ELR (cell line): ENCODE measurements around the gene LGMN.
"Not testable (repeated sequence)": the region's sequence is repeated elsewhere in the genome, so short reads cannot be mapped to it uniquely, and the experiment has no call there.

Experiments used
- DNase-seq: peaks from one replicate; pipeline ENCODE4 v3.0.0-alpha.2; 2015; ENCODE audit warnings: low read depth

Gene LGMN

GRCh38 chr14:92748259-92749016 lies at the start of gene LGMN:
Gene LGMN (minus strand): TSS chr14:92748627. CDS start chr14:92732786, 15,841 bp downstream.
- DNase-seq, result peak; percentile 95

- DNase-seq, result peak; percentile 13
Measured at GRCh38 chr14:92794961-92795360, 46.5 kb upstream of the LGMN start.

- peak; percentile 29 for DNase-seq
Measured at GRCh38 chr14:92794547-92794941, 46.1 kb upstream of the LGMN start.

- DNase-seq, result peak; percentile 99
Measured at GRCh38 chr14:92793709-92794546, 45.5 kb upstream of the LGMN start, which contains the start of gene GOLGA5. Gene GOLGA5 (plus strand): TSS chr14:92794305. CDS start chr14:92797438, 3,133 bp downstream.

GRCh38 chr14:92792885-92793284 lies 44.5 kb upstream of the LGMN start:
- peak; percentile 17 for DNase-seq

DNA sequence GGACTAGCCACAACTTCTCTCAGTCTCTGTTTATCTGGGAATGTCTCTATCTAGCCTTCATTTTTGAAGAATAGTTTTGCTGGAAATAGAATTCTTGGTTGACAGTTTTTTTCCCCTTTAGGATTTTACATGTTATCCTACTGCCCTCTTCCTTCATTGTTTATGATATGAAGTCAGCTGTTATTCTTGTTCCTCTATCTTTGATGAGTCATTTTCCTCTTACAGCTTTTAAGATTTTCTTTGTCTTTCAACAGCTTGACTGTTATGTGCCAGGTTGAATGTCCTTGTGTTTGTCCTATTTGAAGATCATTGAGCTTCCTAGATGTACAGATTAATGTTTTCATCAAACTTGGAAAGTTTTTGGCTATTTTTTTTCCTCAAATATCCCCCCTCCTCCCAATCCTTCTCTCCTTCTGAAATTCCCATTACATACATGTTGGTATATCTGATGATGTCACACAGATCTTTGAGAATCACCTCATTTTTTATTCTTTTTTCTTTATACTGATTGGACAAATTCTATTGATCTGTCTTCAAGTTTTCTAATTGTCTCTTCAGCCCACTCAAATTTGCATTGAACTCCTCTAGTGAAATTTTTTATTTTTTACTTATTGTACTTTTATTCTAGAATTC lies 41.1 kb upstream of the LGMN start:
- peak; percentile 53 for DNase-seq

GRCh38 chr14:92787554-92787953 lies 39.1 kb upstream of the LGMN start:
- no peak for DNase-seq

DNA sequence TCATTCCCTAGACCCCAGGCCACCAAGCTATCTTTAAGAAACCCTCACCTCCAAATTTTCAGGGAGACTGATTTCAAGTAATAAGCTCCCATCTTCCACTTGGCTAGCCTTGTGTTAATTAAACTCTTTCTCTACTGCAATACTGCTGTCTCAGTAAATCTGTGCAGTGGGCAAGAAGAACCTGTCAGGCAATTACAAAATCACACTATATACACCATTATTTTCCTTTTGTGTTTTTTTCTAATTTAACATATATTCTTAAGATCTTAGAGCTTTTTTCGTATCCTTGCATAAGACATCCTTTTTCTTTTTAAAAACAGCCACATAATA lies 38.0 kb upstream of the LGMN start:
- DNase-seq, result no peak

DNA sequence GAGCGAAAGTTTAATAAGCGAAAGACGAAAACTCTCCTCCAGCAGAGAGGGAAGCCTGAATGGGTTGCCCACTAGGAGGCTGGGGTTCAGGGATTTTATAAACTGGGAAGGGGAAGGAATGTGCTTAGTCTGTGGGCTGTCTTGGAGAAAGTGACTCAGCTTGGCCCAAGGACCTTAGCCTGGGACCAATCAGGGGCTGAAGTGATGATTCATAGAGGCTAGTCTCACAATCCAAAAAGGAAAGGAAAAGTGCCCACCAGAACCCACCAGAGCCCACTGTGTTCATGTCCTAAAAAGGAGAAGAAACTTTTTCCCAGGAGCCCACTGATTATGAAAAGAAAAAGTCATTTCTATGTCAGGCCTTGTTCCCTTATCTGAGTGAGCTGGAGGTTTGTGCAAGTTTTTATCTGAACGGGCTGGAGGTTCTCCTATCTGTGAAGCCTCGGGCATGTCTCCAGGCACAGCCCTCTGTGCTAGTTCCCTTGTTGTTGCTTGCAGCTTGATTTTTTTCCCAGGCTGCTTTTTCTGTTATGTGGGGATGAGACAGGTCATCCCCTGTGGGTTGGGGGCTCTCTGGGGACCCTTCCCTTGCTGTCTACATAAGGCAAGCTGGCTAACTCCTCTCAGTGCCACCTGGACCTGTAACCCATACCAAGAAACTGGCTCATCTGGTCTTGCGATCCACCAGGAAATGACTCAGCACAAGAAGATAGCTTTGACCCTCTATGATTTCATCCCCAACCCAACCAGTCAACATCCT lies 37.4 kb upstream of the LGMN start:
- DNase-seq, result peak; percentile 92

GRCh38 chr14:92783813-92784431 lies 35.5 kb upstream of the LGMN start:
- DNase-seq, result peak; percentile 78

DNA sequence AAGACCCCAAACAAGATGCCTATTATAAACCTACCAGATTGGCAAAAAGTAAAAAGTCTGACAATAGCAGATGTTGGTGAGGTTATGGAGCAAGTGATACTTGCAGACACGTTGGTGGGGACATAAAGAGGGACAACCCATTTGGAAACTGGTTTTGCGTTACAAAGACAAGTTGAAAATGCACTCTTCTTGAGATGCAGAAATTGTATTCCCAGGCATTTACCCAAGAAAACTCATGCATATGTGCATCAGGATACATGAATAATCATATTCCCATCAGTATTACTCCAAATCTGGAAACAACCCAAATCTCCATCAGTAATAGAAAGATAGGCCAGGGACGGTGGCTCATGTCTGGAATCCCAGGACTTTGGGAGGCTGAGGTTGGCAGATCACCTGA lies 32.9 kb upstream of the LGMN start:
- no peak for DNase-seq

DNA sequence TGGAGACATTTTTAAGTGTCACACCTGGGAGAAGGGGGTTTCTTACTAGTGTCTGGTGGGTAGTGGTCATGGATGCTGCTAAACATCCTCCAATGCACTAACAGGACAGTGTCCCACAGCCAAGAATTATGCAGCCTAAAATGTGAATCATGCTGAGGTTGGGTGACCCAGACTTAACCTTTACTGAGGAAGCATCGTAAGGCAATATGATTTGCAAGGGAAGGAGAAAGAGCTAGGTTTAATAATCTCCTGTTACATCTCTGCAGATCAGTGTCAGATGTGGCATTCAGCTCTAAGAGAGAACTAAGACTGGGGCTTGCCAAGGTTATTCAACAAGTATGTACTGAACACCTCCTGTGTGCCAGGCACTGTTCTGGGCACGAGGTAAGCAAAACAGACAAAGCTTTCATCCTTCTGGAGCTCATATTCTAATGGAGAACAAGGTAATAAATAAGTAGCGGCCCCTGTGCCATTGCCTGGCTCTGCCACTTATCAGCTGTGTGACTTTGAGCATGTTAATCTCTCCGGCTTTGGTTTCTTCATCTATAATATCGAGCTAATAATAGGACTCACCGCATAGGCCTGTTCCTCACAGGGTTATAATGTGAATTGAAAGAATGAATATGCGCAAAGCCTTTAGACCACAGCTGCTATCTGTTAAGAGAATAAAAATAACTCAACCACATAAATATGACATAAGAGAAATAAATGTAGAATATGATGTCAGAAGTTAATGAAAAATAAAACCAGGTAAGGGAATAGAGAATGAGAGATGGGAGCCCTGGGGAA lies 32.2 kb upstream of the LGMN start:
- DNase-seq, result peak; percentile 70

- DNase-seq, result peak; percentile 32
Measured at GRCh38 chr14:92778868-92779565, 30.6 kb upstream of the LGMN start.

- DNase-seq, result not testable (repeated sequence)
Measured at GRCh38 chr14:92775292-92775691, 26.9 kb upstream of the LGMN start.

- DNase-seq, result no peak
Measured at GRCh38 chr14:92774572-92774971, 26.1 kb upstream of the LGMN start.

GRCh38 chr14:92770484-92770883 lies 22.1 kb upstream of the LGMN start:
- no peak for DNase-seq

GRCh38 chr14:92768795-92769194 lies 20.4 kb upstream of the LGMN start:
- DNase-seq, result no peak

GRCh38 chr14:92768236-92768635 lies 19.8 kb upstream of the LGMN start:
- not testable (repeated sequence) for DNase-seq

DNA sequence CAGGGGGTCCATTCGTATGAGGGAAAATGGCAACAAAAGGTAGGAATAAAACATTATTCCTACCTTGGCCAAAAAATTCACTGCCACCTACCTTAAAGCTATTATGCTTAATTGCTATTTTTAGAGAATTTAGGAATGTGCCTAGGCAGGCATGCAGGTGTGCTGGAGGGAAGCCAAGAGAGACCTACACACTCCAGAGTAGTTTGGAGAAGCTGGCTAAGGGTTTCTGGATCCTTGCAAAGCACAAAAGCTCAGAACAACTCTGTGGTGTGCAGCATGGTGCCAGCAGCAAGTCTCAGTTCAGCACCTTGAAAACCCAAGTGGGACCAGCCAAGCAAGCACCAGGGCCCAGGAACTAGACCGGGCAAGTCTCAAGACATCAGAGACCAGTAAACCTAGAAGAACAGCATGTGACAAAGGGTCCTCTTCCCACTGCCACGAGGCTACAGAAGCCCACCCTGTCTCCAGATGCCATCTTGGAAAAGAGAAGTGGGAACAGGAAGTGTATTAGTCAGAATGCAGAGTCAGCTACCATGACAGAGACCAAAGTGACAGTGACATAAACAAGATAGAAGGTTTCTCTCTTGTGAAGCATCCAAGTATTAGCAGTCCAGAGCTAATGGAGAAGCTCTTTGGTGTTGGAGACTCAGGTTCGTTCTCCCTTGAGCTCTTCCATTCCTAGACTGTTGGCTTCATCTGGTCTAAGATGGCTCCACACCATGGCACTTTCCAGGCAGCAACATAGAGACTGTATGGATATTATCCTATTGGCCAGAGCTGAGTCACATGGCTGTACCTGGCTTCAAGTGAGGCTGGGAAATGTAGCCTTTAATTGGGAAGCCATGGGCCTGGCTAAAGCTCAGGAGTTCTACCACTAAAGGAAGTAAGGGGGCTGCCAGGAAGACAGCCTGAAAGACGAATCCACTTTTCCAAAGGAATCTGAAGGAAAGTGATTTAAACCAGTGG lies 15.5 kb upstream of the LGMN start:
- DNase-seq, result not testable (repeated sequence)
